Adrenal gland (tissue), 12 donors: ENCODE measurements around the gene WDCP. TPM values are rescaled to one million over a fixed set of nuclear protein-coding genes. Genes with fewer than 3 reads are reported as not detected.

ENCODE experiments used
- DNase-seq, 7 donors: peaks; one replicate each; pipeline ENCODE4 v3.0.0-alpha.2; 2019 to 2020
- H3K27ac ChIP-seq, 5 donors: fragments of 200-600 bp; sonication (generic) in 4 of 5; 1 replicate in 3 of 5; 2 replicates in 2 of 5; pipeline versions ENCODE4 v1.5.1 to v1.8.0; 2016 to 2020; ENCODE audit warnings: mild to moderate bottlenecking in 1 of 5
- H3K27me3 ChIP-seq: fragments of 200-600 bp; 2 replicates; pipeline ENCODE4 v1.8.0; 2021
- H3K36me3 ChIP-seq, 2 donors: fragments of 200-600 bp; replicated peaks in 1 of 2; 1 replicate in 1 of 2; 2 replicates in 1 of 2; pipeline versions ENCODE4 v1.5.1 to v1.8.0; 2018 to 2022
- H3K4me1 ChIP-seq, 2 donors: fragments of 200-600 bp; replicated peaks in 1 of 2; 1 replicate in 1 of 2; 2 replicates in 1 of 2; pipeline versions ENCODE4 v1.5.1 to v1.8.0; 2018 to 2021
- H3K4me3 ChIP-seq, 4 donors: fragments of 200-600 bp; sonication (generic) in 3 of 4; one replicate each; pipeline ENCODE4 v1.5.1; 2016 to 2018
- H3K9me3 ChIP-seq, 3 donors: fragments of 200-600 bp; sonication (generic) in 1 of 3; replicated peaks in 1 of 3; 1 replicate in 2 of 3; 2 replicates in 1 of 3; pipeline versions ENCODE4 v1.5.1 to v1.8.0; 2016 to 2021
- CTCF ChIP-seq, 6 experiments: fragments of 450-650 bp in 4 of 6; fragments of 200-600 bp in 2 of 6; sonication (generic) in 1 of 6; IDR thresholded peaks; 1 replicate in 5 of 6; 2 replicates in 1 of 6; pipeline versions ENCODE4 v1.5.1 to v1.8.0; 2016 to 2021; ENCODE audit warnings: antibody characterized with exemption in 6 of 6, mild to moderate bottlenecking in 2 of 6, moderate library complexity in 1 of 6
- POLR2A ChIP-seq, 2 donors: fragments of 450-650 bp; IDR thresholded peaks; one replicate each; pipeline ENCODE4 v1.6.1; 2017; ENCODE audit warnings: antibody characterized with exemption in 2 of 2, mild to moderate bottlenecking in 2 of 2, moderate library complexity in 1 of 2
- WGBS, 4 donors: extraction: QIAGEN DNeasy Blood & Tissue Kit in 2 of 4; methylation state at CpG; one replicate each; pipeline versions ENCODE4 v1.1.5 to v1.1.7; 2013 to 2017; 5-methylcytosine and 5-hydroxymethylcytosine counted together
- intact Hi-C, 2 donors: fragments of 100-400 bp; cut with DNase I; formaldehyde crosslinking; loops; one replicate each; pipeline versions ENCODE4 v1.14.1 to v1.15.0; 2022 to 2023
- polyA plus RNA-seq, 3 donors: library from polyadenylated mRNA; stranded (reverse); fragments of 200-250 nt in 2 of 3; fragments of 350-450 nt in 1 of 3; fragmentation: Illumina TruSeq in 1 of 3; extraction: RNeasy Lipid Tissue Mini Kit (QIAGEN cat#74804) in 1 of 3; gene quantifications; one replicate each; pipeline ENCODE4 v1.2.3, GENCODE V29; 2013 to 2014
- total RNA-seq, 9 donors: library from RNA; depleted of rRNA in 4 of 9; stranded (reverse); fragments of >200 nt in 4 of 9; fragments of 120-200 nt in 1 of 9; fragmentation: NEBNext Ultra II Directional in 1 of 9; extraction: Animal tissue kit (Norgen Biotek cat#: 25700) in 1 of 9; gene quantifications; one replicate each; pipeline versions ENCODE4 v1.1.0 to v1.2.4, GENCODE V29; 2013 to 2023
- donor health status: healthy with polysubstance abuse.
- donor health status: Bipolar disorder and iron deficiency.
- donor health status: DM: yes; HTN: yes; CAD: no.
- donor health status: DM: no; HTN: no; CAD: no.
- donor health status: DM: no; HTN: no; CAD: no.
- donor health status: DM: yes; HTN: yes; CAD: no.

The WDCP gene
- total and polyA plus RNA-seq, 12 donors, result 1.9 to 18.0 (median 11.0) TPM

- 84 to 100% (median 97%) methylated on average over 1 of the region's 1 CpG for WGBS, 4 donors
Measured at GRCh38 chr2:24052951-24053350, 5.8 kb upstream of the WDCP start.

GRCh38 chr2:24051833-24052232, 4.6 kb upstream of the WDCP start:
- H3K4me3 ChIP-seq, result no peak overlapping the region
- no peaks in the 10 kb centered on the region for H3K9me3 ChIP-seq
- no peaks in the 10 kb centered on the region for H3K36me3 ChIP-seq
- peaks cover 0 to 7% of the 10 kb centered on the region in 2 donors for H3K4me1 ChIP-seq
- intact Hi-C loops, result no loop called here
- no peaks in the 10 kb centered on the region for H3K27me3 ChIP-seq
- H3K27ac ChIP-seq, result no peak overlapping the region
- TF ChIP-seq POLR2A (IDR thresholded peaks at IDR 0.05) (no peak), CTCF (IDR thresholded peaks at IDR 0.05) (no peak)
- 88 to 90% (median 90%) methylated on average over 8 of the region's 8 CpGs for WGBS, 4 donors
- DNase-seq, result no peak

More at GRCh38 chr2:24052951-24053350, 5.8 kb upstream of the WDCP start:
- peaks cover 0 to 3% of the 10 kb centered on the region in 2 donors for H3K4me1 ChIP-seq
- no peaks in the 10 kb centered on the region for H3K9me3 ChIP-seq
- DNase-seq, result no peak
- no peaks in the 10 kb centered on the region for H3K27me3 ChIP-seq
- no peak overlapping the region for H3K4me3 ChIP-seq
- TF ChIP-seq CTCF (IDR thresholded peaks at IDR 0.05) (no peak), POLR2A (IDR thresholded peaks at IDR 0.05) (no peak)
- H3K36me3 ChIP-seq, result no peaks in the 10 kb centered on the region
- intact Hi-C loops, result no loop called here
- no peak overlapping the region for H3K27ac ChIP-seq

GRCh38 chr2:24050041-24050979, 3.1 kb upstream of the WDCP start:
- Histone ChIP-seq H3K9me3 (no peaks in the 10 kb centered on the region), H3K36me3 (no peaks in the 10 kb centered on the region), H3K4me3 (peak overlapping the region in 3 of 4 donors; percentile 51 to 94 (median 91)), H3K27ac (peak overlapping the region in 3 of 5 donors; percentile 50 to 53 (median 52)), H3K27me3 (no peaks in the 10 kb centered on the region), H3K4me1 (peaks cover 0 to 16% of the 10 kb centered on the region in 2 donors)
- DNase-seq, result peak; percentile 22 to 53 (median 35)
- intact Hi-C loops, result no loop called here
- 6 to 14% (median 9%) methylated on average over 17 to 47 of the region's 47 CpGs for WGBS, 4 donors
- TF ChIP-seq POLR2A (IDR thresholded peaks at IDR 0.05) (no peak), CTCF (IDR thresholded peaks at IDR 0.05) (no peak)

- intact Hi-C loops, result no loop called here
- no peaks in the 10 kb centered on the region for H3K27me3 ChIP-seq
- H3K4me1 ChIP-seq, result peaks cover 0 to 16% of the 10 kb centered on the region in 2 donors
- TF ChIP-seq POLR2A (IDR thresholded peaks at IDR 0.05), result no peak
- TF ChIP-seq CTCF (IDR thresholded peaks at IDR 0.05), result no peak
- peak in 6 of 7 donors; percentile 26 to 65 (median 42) for DNase-seq
- WGBS, 4 donors, result 0 to 3% (median 1%) methylated on average over 11 to 52 of the region's 52 CpGs
- peak within 1 kb of the TSS in 3 of 5 donors; percentile 50 to 53 (median 52) for H3K27ac ChIP-seq
- H3K9me3 ChIP-seq, result no peaks in the 10 kb centered on the region
- H3K4me3 ChIP-seq, result peak within 1 kb of the TSS; percentile 18 to 94 (median 71)
- H3K36me3 ChIP-seq, result no peaks in the 10 kb centered on the region
Measured at GRCh38 chr2:24049485-24050021, 2.4 kb upstream of the WDCP start, which contains the start of gene FKBP1B. TSS of gene FKBP1B (plus strand) at chr2:24049741. CDS start at chr2:24049850, 109 bp downstream.
